ENCODE measurements around the gene TASL.

- TF ChIP-seq CTCF (IDR thresholded peaks at IDR 0.05) (no peak), POLR2AphosphoS5 (IDR thresholded peaks at IDR 0.05) (no peak), POLR2A (IDR thresholded peaks at IDR 0.05) (no peak)
These were observed 44.3 kb downstream of the TASL start for GRCh38 chrX:30533266-30533665.

All from breast epithelium (tissue), 3 donors.